Neuronal stem cell (in vitro differentiated cells): ENCODE results near the gene MSANTD4.
"Not testable (repeated sequence)": the region's sequence is repeated elsewhere in the genome, so short reads cannot be mapped to it uniquely, and the experiment has no call there.

ENCODE experiments used
- DNase-seq: peaks from one replicate; pipeline ENCODE4 v3.0.0-alpha.2; 2013; ENCODE audit warnings: low spot score
- H2AFZ ChIP-seq: one replicate; pipeline ENCODE4 v1.6.1; 2013; ENCODE audit warnings: mild to moderate bottlenecking, low read length, inconsistent platforms
- H2AK5ac ChIP-seq: 2 replicates; pipeline ENCODE4 v1.6.1; 2013; ENCODE audit warnings: low read depth, mild to moderate bottlenecking, inconsistent platforms, low read length, moderate library complexity, mixed read lengths
- H2BK120ac ChIP-seq: 2 replicates; pipeline ENCODE4 v1.6.1; 2013; ENCODE audit warnings: low read depth, mild to moderate bottlenecking, inconsistent platforms, low read length, moderate library complexity, mixed read lengths
- H2BK12ac ChIP-seq: one replicate; pipeline ENCODE4 v1.6.1; 2013; ENCODE audit warnings: low read length, inconsistent platforms
- H2BK15ac ChIP-seq: 2 replicates; pipeline ENCODE4 v1.6.1; 2013; ENCODE audit warnings: mild to moderate bottlenecking, low read length, inconsistent platforms, mixed read lengths
- H2BK5ac ChIP-seq: one replicate; pipeline ENCODE4 v1.6.1; 2013; ENCODE audit warnings: inconsistent platforms, mild to moderate bottlenecking, low read length, moderate library complexity
- H3K14ac ChIP-seq: one replicate; pipeline ENCODE4 v1.6.1; 2013; ENCODE audit warnings: low read length, inconsistent platforms
- H3K18ac ChIP-seq: 2 replicates; pipeline ENCODE4 v1.6.1; 2013; ENCODE audit warnings: low read length, inconsistent platforms
- H3K23ac ChIP-seq: 2 replicates; pipeline ENCODE4 v1.6.1; 2013; ENCODE audit warnings: low read depth, mild to moderate bottlenecking, mixed read lengths, low read length, inconsistent platforms; ENCODE audit not compliant: poor library complexity
- H3K27ac ChIP-seq: replicated peaks from 3 replicates; pipeline ENCODE4 v1.5.1; 2013; ENCODE audit warnings: low read length, inconsistent platforms
- H3K27me3 ChIP-seq, 3 experiments: 2 replicates each; pipeline ENCODE4 v1.6.1; 2013; ENCODE audit warnings: low read length in 3 of 3, mild to moderate bottlenecking in 2 of 3, inconsistent platforms in 1 of 3, low read depth in 1 of 3, mixed read lengths in 1 of 3, moderate library complexity in 1 of 3; ENCODE audit not compliant: control insufficient read depth in 3 of 3, insufficient read depth in 3 of 3
- H3K36me3 ChIP-seq, 2 donors: replicated peaks in 1 of 2; 2 replicates each; pipeline ENCODE4 v1.6.1; 2013; ENCODE audit warnings: low read length in 2 of 2; ENCODE audit not compliant: control insufficient read depth in 2 of 2, insufficient read depth in 2 of 2
- H3K4ac ChIP-seq: 2 replicates; pipeline ENCODE4 v1.6.1; 2013; ENCODE audit warnings: inconsistent platforms, mild to moderate bottlenecking, low read length, moderate library complexity
- H3K4me1 ChIP-seq, 2 donors: 1 replicate in 1 of 2; 2 replicates in 1 of 2; pipeline ENCODE4 v1.6.1; 2013; ENCODE audit warnings: low read length in 2 of 2, low read depth in 1 of 2; ENCODE audit not compliant: control insufficient read depth in 2 of 2, insufficient read depth in 1 of 2
- H3K4me2 ChIP-seq: one replicate; pipeline ENCODE4 v1.6.1; 2013; ENCODE audit warnings: mild to moderate bottlenecking, low read length, inconsistent platforms; ENCODE audit not compliant: insufficient read depth, poor library complexity, severe bottlenecking
- H3K4me3 ChIP-seq, 2 donors: 2 replicates each; pipeline ENCODE4 v1.5.1; 2013; ENCODE audit warnings: low read length in 2 of 2, mild to moderate bottlenecking in 2 of 2, inconsistent platforms in 1 of 2, moderate library complexity in 1 of 2
- H3K79me1 ChIP-seq: one replicate; pipeline ENCODE4 v1.6.1; 2013; ENCODE audit warnings: low read depth, mild to moderate bottlenecking, inconsistent platforms, low read length, moderate library complexity
- H3K9ac ChIP-seq: one replicate; pipeline ENCODE4 v1.6.1; 2013; ENCODE audit warnings: mild to moderate bottlenecking, low read depth, low read length, inconsistent platforms; ENCODE audit not compliant: poor library complexity
- H3K9me3 ChIP-seq, 2 donors: replicated peaks in 1 of 2; 2 replicates each; pipeline versions ENCODE3 to v1.6.1; 2013; ENCODE audit warnings: low read length in 2 of 2, mild to moderate bottlenecking in 2 of 2, inconsistent platforms in 1 of 2, low read depth in 1 of 2, mixed read lengths in 1 of 2, moderate library complexity in 1 of 2; ENCODE audit not compliant: control insufficient read depth in 2 of 2, insufficient read depth in 1 of 2
- H4K8ac ChIP-seq: one replicate; pipeline ENCODE4 v1.6.1; 2013; ENCODE audit warnings: low read depth, mild to moderate bottlenecking, inconsistent platforms, low read length, moderate library complexity
- H4K91ac ChIP-seq: one replicate; pipeline ENCODE4 v1.6.1; 2013; ENCODE audit warnings: low read length, low read depth, mild to moderate bottlenecking, inconsistent platforms; ENCODE audit not compliant: poor library complexity
- WGBS, 2 donors: extraction: QIAGEN DNeasy Blood & Tissue Kit; methylation state at CpG; one replicate each; pipeline ENCODE4 v1.1.7; 2013; ENCODE audit warnings: missing lambda C conversion rate in 2 of 2, mixed read lengths in 1 of 2; ENCODE audit not compliant: insufficient read length in 2 of 2, insufficient replicate concordance in 1 of 2; ENCODE audit errors: extremely low coverage in 2 of 2; 5-methylcytosine and 5-hydroxymethylcytosine counted together

The MSANTD4 gene

GRCh38 chr11:106014035-106014434 lies 8.0 kb downstream of the MSANTD4 start:
- H2BK120ac ChIP-seq = no peak overlapping the region

GRCh38 chr11:106012744-106013143 lies 9.3 kb downstream of the MSANTD4 start:
- WGBS, 2 donors = no CpG with 5 or more reads among the region's 3 CpGs

More at GRCh38 chr11:106014035-106014434, 8.0 kb downstream of the MSANTD4 start:
- no CpG with 5 or more reads among the region's 2 CpGs for WGBS, 2 donors
- Histone ChIP-seq H3K79me1 (no peaks in the 10 kb centered on the region), H3K27me3 (no peaks in the 10 kb centered on the region), H2BK5ac (no peak overlapping the region), H3K14ac (no peak overlapping the region), H3K4me1 (peaks cover 5 to 10% of the 10 kb centered on the region in 2 donors), H2AK5ac (no peak overlapping the region), H3K27ac (no peak overlapping the region), H3K9me3 (peaks cover 0 to 8% of the 10 kb centered on the region in 2 donors), H3K4ac (no peak overlapping the region), H2AFZ (no peak overlapping the region), H4K91ac (no peak overlapping the region), H3K18ac (no peak overlapping the region), H4K8ac (no peak overlapping the region), H3K4me3 (no peak overlapping the region), H2BK15ac (no peak overlapping the region), H3K23ac (no peak overlapping the region), H2BK12ac (no peak overlapping the region), H3K4me2 (no peak overlapping the region), H3K36me3 (peaks cover 6 to 48% of the 10 kb centered on the region in 2 donors), H3K9ac (no peak overlapping the region)
- no peak for DNase-seq

GRCh38 chr11:106011481-106011880 lies 10.6 kb downstream of the MSANTD4 start:
- H2AK5ac ChIP-seq = no peak overlapping the region
- no peak overlapping the region for H2BK15ac ChIP-seq
- H3K4ac ChIP-seq = no peak overlapping the region
- no peak for DNase-seq
- WGBS, 2 donors = no CpG with 5 or more reads among the region's 2 CpGs
- no peak overlapping the region for H4K91ac ChIP-seq
- no peak overlapping the region for H2BK5ac ChIP-seq
- peaks cover 5 to 9% of the 10 kb centered on the region in 2 donors for H3K4me1 ChIP-seq
- peaks cover 0 to 12% of the 10 kb centered on the region in 2 donors for H3K9me3 ChIP-seq
- no peaks in the 10 kb centered on the region for H3K79me1 ChIP-seq
- no peak overlapping the region for H2BK120ac ChIP-seq
- no peak overlapping the region for H3K4me2 ChIP-seq
- no peak overlapping the region for H3K23ac ChIP-seq
- H3K14ac ChIP-seq = no peak overlapping the region
- H3K4me3 ChIP-seq = no peak overlapping the region
- H4K8ac ChIP-seq = no peak overlapping the region
- H3K9ac ChIP-seq = no peak overlapping the region
- H3K36me3 ChIP-seq = peaks cover 7 to 72% of the 10 kb centered on the region in 2 donors
- H2AFZ ChIP-seq = no peak overlapping the region
- no peak overlapping the region for H2BK12ac ChIP-seq
- no peaks in the 10 kb centered on the region for H3K27me3 ChIP-seq
- peak overlapping the region; percentile 67 for H3K27ac ChIP-seq
- no peak overlapping the region for H3K18ac ChIP-seq

More at GRCh38 chr11:106012744-106013143, 9.3 kb downstream of the MSANTD4 start:
- Histone ChIP-seq H4K91ac (no peak overlapping the region), H3K9ac (no peak overlapping the region), H2BK5ac (no peak overlapping the region), H2BK15ac (no peak overlapping the region), H3K4ac (no peak overlapping the region), H3K14ac (no peak overlapping the region), H3K9me3 (peaks cover 0 to 8% of the 10 kb centered on the region in 2 donors), H2AFZ (no peak overlapping the region), H3K4me1 (peaks cover 5 to 9% of the 10 kb centered on the region in 2 donors), H3K18ac (no peak overlapping the region), H3K27ac (peak overlapping the region; percentile 62), H3K4me2 (no peak overlapping the region), H2BK120ac (no peak overlapping the region), H3K36me3 (peaks cover 7 to 59% of the 10 kb centered on the region in 2 donors), H2AK5ac (no peak overlapping the region), H3K79me1 (no peaks in the 10 kb centered on the region), H4K8ac (no peak overlapping the region), H3K27me3 (no peaks in the 10 kb centered on the region), H3K4me3 (no peak overlapping the region), H3K23ac (no peak overlapping the region), H2BK12ac (no peak overlapping the region)
- no peak for DNase-seq

GRCh38 chr11:106003094-106003493 lies 18.9 kb downstream of the MSANTD4 start:
- not testable (repeated sequence) for H3K27me3 ChIP-seq, H2AK5ac ChIP-seq, H2BK120ac ChIP-seq, H4K91ac ChIP-seq, H3K4me3 ChIP-seq, H3K27ac ChIP-seq, H2BK15ac ChIP-seq, H3K18ac ChIP-seq, H3K4me2 ChIP-seq, H3K14ac ChIP-seq, H2BK12ac ChIP-seq, H3K9ac ChIP-seq, H3K4me1 ChIP-seq, H4K8ac ChIP-seq, H3K23ac ChIP-seq, H2BK5ac ChIP-seq, H2AFZ ChIP-seq, H3K79me1 ChIP-seq, H3K4ac ChIP-seq, DNase-seq
- peaks cover 7 to 22% of the 10 kb centered on the region in 2 donors for H3K9me3 ChIP-seq
- WGBS, 2 donors = no CpG with 5 or more reads among the region's 4 CpGs
- peaks cover 9 to 44% of the 10 kb centered on the region in 2 donors for H3K36me3 ChIP-seq
